Measurements from ENCODE around the gene PAX7. TPM values are rescaled to one million over a fixed set of nuclear protein-coding genes. Genes with fewer than 3 reads are reported as not detected.

The PAX7 gene
- total RNA-seq, 1 donor from 2014 or later, result not detected

DNA sequence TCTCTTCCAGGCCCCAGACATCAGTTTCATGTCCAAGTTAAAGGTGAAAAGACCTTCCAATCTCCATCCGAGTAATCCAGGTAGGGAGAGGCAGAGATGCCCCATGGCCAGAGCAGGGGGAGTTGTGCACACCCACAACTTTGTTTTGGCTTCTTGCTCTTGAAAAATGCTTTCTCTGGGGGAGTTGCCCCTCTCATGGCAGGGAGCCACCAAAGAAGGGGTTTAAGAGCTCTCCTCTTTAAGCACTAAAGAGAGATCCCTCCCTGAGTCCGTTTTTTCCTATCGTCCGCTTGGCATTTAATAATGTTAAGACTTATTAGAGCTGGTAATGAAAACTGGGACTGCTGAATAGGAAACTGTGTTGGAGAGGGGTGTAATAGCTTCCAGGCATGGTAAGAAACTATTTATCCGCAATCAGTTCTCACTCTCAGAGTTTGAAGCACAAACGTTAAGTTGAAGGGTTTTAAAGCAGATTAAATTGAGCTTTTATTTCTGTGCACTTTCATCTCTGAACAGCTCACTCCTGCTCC, 8.3 kb downstream of the PAX7 start:
- DNase-seq (ENCODE audit: missing footprints) (no peak), ATAC-seq (no peak)
- intact Hi-C loops (cut with DNase I), result no loop called here

DNA sequence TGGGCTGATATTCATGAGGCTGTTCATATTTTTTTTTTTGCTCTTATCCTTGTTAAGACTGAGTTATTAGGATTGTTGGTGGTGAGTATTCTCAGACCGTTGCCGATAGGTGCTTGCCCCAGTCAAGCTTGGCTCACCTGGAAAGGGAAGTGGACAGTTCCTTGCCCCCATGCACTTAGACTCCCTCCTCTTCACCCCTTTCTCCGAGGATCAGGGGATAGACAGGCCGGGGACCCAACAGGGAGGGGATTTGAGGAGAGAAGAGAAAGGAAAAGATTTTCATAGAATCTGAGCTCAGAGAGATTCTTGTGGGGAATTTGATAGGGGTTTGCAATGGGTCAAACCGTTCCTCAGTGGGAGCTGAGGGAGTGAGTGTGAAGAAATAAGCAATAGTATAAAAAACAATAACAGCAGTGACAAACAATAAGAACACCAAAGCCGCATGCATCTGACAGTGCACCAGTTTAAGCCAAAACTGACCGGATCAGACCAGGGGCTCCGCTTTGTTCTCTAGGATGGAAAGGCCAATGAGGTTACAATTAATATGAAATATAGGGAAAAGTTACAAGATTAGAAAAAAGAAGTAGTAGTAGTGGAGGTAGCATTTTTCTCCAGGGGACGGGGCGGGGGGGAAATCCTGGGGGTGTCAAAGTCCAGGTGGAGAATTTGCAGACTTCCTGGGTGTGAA, 8.9 kb downstream of the PAX7 start:
- no peak for ATAC-seq

DNA sequence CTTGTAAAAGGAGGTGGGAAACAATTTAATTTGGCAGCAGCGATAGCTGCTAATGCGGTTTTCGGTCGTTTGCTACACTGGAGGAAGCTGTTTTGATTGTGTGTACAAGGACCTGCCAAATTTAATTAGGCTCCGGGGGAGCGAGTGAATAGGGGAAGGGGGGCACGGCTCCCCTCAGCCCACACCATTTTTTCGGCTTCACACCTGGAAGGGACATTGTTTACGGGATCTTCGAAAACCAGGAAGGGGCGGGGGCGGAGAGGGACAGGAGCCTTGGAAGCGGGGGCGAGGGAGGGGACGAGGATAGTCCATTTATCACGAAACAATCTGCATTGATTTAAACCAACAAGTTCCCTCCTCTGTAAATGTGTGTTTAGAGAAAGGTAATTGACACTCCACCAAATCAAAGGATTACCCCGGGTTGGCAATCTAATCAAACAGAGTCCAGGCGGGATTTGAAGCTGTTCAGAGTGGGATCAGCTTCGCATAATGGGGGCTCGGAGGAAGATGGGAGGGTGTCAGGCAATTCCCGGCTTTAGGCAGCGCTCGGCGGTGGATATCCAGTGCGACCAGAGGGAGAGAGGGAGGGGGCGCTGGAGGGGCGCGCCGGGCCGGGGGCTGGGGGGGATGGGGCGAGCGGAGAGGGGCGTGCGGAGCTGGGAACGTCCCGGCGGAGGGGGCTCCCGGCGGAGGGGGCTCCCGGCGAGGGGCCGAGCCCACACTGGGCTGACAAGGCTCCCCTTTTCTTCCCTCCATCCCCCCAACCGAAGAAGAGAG, 9.8 kb downstream of the PAX7 start:
- intact Hi-C loops (cut with DNase I), result no loop called here
- ATAC-seq (no peak), DNase-seq (ENCODE audit: missing footprints) (no peak)

More for the DNA sequence above, 8.9 kb downstream of the PAX7 start:
- intact Hi-C loops (cut with DNase I), result no loop called here
- DNase-seq (ENCODE audit: missing footprints), result no peak

DNA sequence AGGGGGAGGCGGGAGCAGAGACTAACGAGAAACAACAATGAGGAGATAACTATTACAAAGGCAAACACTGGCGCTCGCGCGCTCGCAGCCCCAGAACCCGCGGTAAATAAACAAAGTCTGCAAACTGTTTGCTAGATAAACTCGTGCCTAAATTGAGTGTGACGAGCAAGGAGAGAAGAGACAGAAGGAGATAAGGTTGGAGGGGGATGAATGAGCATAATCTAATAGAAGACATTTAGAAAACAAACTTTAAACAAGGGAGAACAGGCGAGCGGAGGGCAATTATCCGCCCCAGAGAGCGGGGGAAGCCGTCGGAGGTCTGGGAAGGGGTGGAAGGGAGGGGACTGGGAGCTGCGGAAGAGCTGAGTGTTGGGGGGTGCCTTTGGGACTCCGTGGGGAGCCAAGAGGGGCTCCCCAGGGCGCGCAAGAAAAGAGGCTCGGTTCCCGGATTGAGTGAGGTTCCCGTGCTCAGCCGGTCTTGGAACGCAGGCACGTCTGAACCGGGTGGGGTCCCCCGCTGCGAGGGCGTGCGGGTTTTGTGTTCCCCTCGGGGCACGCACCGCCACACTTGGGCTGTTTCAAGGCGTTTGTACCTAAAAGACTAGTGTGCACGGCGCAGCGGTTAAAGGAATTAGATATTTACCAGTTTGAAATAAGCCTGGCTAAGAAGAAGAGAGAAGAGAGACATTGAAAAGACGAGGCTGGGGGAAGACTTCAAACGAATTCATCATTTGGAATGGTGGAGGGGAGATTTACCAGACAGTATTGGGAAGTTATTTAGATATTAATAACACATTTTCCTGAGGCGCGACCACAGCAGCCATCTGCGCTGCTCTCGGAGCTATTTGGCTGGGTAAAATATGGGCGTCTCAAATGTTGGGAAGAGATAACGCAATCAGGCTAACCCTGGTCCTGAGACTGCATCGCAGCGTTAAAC, 10.6 kb downstream of the PAX7 start:
- no peak for DNase-seq (ENCODE audit: missing footprints)
- intact Hi-C loops (cut with DNase I), result no loop called here
- no peak for ATAC-seq

DNA sequence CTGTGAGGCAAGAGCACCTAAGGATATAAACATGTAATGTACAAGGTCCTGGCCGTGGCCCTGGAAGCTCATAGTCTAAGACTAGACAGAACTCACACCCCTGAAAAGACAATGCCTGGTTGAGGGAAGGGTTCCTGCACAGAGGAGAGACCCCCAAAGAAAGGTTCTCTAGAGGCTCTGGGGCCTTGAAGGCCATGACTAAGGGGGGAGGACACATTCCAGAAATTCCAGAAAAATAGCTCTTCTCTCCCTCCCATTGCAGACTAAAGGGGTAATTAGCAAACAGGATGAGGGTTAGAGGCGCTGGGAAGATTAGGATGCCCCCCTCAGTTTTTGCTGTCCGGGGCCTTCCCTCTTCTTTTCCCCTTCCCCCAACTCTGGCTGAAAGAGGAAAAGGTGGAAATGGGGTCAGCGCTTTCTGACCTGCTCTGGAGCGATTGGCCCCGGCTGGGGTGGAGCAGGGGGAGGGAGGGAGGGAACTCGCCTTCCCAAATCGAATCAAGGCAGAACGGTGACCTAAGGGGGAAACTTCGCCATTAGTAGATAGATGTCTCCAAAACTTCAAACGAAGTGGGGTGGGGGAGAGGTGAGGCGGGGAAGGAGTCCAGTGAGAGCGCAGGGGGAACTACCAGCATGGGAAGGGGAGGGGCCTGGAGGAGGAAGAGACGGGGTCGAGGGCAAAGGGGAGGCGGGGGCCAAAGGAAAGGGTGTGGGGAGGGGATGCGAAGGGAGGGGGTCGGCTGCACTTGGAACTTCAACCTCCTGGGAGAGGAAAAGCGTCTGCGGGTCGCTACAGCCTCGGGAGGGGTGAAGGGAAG, 11.8 kb downstream of the PAX7 start:
- no peak for ATAC-seq
- intact Hi-C loops (cut with DNase I), result no loop called here
- DNase-seq (ENCODE audit: missing footprints), result no peak

DNA sequence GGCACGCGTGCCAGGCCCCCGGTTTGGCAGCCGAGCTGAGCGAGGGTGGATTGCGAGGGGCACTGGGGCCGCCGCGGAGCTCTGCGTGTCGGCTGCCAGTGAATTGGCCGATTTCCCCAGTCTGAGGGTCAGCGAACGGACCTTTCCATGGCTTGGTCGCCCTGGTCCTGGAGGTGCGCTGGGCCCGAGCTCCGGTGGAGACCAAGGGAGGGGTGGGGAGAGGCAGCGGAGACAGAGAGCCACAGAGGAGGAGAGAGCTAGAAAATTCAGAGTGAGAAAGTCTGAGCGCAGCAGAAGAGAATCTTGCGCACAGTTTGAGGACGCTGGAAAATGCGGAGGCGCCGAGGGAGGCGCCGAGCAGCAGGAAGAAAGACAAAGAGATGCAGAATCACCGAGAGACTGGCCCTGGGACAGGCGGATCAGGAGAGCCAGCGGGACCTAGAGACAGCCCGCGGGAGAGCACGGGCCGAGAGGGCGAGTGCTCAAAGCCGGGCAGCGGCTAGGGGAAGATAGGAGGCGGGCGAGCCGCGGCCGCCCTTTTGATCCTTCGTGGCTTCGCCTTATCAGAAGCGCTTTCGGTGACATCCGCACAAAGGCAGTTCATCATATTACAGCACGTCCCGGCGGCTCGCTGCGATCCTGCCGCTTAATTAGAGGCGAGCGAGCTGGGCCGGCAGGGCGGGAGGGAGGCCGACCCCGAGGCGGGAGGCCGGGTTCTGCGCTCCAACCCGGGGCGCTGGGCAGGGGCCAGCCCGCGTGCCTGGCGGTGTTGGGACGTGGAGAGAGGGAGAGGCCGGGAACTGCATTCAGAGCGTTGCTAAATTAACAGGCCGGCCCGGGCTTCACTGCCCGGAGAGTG, 12.7 kb downstream of the PAX7 start:
- ATAC-seq, result no peak
- intact Hi-C loops (cut with DNase I), result no loop called here

DNA sequence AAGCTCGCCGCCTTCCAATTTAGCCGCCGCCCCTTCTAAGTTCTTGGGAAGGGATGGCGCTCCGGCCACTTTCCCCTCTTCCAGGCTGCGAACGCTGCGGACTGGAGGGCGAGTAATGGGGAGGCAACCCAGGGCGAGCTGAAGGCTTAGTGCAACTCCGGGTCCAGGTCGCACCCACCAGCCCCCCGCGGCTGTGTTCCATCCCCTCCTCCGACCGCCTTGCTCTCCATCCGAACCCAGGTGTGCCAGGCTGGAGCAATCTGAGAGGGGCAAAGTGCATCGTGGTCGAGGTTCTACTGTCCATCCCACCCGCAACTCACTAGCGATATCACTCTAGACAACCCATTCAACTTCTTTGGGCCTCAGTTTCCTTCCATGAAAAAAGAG, 13.4 kb downstream of the PAX7 start:
- DNase-seq (ENCODE audit: missing footprints) (no peak), ATAC-seq (no peak)
- intact Hi-C loops (cut with DNase I), result no loop called here

More for the DNA sequence above, 12.7 kb downstream of the PAX7 start:
- no peak for DNase-seq (ENCODE audit: missing footprints)

DNA sequence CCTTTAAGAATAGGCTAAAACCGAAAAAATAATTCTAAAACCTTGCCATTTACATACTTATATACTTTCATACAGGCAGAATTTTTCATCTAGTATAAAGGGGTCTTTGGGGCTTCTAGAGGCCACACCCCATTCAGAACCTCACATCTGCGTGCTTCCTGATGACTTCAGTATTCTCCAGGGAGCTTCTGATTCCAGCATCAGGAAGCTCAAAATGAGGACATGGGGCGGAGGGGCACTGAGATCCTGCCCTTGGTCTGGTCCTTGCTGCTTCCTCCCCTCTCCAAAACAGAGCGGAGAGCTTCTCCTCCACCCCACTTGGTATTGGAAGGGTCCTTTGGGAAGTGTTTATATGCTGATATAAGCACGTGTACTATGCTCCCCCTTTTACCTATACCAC, 13.8 kb downstream of the PAX7 start:
- DNase-seq (ENCODE audit: missing footprints) (no peak), ATAC-seq (no peak)
- intact Hi-C loops (cut with DNase I), result no loop called here

DNA sequence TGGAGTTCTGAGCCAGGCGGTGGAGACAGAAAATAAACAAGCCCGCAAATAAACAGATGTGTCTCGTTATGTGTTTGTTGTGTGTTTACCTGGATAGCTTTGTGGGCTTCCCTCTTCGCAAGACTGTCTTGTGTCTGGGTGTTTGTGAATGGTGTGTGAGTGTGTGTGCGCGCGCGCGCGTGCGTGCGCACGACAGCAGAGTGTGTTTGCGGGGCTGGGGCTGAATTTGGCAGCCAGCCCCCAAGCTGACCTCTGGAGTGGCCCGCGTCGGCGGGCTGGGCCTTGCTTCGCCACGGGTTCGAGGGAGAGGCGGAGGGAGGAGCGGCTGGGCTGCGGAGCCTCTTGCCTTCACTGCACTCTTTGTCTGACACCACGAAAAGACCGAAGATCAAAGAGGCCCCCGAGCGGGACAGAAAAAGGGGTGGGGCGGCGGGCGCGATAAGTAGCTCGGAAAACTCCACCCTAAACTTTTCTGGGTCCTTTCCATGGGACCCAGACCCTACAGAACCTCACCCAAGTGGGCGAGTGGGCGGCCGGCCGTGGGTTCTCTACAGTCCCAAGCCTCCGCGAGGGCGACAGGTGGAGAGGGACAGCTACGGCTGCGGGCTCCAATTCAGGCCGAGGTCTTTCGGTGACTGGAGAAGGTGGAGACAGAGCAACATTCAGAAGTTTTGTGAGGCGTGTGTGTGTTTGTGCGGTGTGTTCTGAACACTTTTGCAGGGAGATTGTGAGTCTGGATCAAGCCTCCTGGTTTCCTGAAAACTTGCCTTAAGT, 14.5 kb downstream of the PAX7 start:
- intact Hi-C loops (cut with DNase I), result no loop called here
- DNase-seq (ENCODE audit: missing footprints) (no peak), ATAC-seq (no peak)

DNA sequence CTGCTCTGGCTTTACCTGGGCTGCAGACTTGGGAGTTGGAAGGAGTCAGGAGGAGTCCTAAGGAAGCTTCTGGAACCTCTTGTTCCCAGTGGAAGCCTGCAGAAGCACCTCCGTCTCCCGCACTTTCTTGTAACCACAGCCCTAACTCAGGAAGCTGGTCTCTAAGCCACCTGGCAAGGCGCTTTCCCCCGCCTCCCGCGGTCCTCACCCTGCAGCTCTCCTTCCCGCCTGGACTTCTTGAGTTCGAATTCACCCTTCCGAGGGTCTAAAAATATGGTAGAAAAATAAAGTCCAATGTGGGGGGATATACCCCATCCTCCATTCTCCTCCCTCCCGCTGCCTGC, 15.1 kb downstream of the PAX7 start:
- intact Hi-C loops (cut with DNase I), result no loop called here
- DNase-seq (ENCODE audit: missing footprints) (no peak), ATAC-seq (no peak)

DNA sequence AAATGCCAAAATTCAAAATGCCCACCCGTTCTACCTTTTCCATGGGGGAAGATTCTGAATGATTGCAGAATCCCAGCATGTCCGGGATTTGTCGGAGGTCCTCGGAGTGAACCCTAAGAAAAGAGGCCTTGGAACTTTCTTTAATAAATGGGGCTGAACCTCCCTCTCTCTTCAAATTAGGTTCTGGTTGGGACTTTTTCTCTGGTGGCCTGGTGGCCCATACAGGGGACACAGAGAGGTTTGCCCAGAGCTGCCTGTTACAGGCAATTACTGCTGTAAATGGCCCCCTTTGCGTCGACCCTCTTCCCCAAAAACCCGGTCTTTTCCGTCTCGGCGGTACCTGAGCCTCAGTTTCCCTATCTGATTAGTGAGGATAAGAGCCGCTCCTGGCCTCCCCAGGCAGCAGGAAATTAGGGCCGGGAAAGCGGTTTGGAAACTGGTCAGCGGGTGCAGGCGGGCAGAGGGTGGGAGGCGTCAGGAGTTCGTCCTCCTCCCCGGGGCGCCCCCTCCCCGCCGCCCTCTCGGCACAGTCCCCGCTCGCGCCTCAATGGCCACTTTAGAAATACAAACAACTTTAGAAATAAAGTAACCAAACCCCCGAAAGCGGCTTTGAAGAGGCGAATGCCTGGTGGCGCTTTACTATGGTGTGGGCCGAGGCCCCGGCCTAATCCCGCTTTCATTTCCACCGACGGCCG, 15.6 kb downstream of the PAX7 start:
- no peak for DNase-seq (ENCODE audit: missing footprints)
- intact Hi-C loops (cut with DNase I), result no loop called here
- no peak for ATAC-seq

DNA sequence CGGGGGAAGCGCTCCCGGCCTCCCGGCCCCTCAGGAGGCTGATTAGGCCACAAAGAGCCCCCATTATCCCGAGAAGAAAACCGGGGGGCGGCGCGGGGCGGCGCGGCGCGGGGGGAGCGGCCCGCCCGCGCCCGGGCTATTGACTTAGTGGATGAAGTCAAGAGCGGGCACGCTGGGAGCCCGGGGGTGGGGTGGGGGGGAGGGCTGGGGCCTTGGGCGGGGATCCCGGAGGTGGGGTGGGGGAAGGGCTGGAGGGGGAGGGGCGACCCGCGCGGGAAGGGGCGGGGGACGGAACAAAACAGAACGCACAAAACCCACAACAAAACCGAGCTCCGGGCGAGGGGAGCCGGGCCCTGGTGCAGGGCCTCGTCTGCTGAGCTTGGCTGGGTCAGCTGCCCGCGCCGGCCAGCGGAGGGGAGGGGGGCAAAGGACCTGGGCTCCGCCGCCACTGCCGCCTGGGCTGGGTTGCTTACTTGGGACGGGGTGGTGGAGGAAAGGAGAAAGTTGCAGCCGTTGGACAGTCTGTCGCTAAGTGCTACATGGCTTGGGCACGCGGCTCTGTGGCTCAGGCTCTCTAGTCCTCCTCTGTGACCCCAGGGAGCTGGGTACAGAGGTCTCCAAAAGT, 16.3 kb downstream of the PAX7 start:
- ATAC-seq, result no peak
- intact Hi-C loops (cut with DNase I), result no loop called here
- no peak for DNase-seq (ENCODE audit: missing footprints)

DNA sequence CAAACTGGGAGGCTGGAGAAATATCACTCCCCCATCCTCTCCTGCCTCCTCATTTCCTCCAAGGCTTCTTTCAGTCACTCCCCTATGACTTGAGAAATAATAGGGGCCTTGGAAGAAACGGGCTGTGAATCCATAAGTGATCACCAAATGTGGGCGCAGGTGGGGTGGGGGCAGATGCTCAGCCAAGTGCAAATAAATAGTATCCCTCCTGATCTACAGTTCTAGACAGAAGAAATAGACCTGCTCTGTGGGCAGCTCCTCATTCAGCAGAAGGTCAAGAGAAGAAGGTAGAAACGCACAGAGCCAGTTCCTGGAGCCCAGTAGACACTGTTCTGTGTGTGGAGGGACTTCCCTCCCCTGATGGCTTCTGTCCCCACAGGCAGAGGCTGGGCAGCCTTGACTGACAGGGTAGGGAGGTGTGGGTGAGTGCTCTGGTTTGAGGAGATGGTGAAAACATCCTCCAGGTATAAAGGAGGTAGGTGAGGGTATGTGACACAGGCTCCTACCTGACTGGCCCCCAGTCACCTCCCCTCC, 17.1 kb downstream of the PAX7 start:
- no peak for ATAC-seq

DNA sequence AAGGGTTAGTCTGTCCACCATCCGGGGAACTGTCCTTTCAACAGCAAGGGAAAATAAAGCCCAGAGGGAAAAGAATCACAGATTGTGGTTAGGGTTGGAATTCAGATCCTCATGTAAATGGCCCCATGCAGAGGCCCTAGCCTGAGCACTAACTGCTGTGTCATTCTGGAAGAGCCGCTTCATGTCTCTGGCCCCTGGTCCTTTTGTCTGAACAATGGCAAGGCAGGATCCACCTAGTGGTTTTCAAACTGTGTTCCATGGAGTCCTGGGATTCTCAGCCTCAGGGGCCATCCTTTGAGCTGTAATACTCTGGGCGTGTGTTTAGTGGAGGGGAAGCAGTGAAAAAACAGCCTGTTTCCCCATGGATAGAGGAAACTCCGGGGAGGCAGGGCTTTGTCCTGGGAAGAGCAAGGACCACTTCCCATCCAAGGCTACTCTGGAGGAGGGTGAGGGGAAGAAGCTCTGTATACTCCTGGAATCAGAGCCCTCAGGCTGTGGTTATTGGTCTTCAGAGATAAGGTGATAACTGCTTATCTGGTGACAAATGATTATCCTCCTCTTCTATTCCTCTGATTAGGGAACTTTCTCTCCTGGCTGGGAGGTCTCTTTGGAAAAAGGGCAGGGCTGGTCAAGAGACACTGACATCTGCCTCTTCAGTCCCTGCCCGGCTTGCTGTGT, 19.2 kb downstream of the PAX7 start:
- ATAC-seq, result no peak
- intact Hi-C loops (cut with DNase I), result no loop called here
- DNase-seq (ENCODE audit: missing footprints), result no peak

More for the DNA sequence above, 17.1 kb downstream of the PAX7 start:
- DNase-seq (ENCODE audit: missing footprints), result no peak
- intact Hi-C loops (cut with DNase I), result no loop called here

DNA sequence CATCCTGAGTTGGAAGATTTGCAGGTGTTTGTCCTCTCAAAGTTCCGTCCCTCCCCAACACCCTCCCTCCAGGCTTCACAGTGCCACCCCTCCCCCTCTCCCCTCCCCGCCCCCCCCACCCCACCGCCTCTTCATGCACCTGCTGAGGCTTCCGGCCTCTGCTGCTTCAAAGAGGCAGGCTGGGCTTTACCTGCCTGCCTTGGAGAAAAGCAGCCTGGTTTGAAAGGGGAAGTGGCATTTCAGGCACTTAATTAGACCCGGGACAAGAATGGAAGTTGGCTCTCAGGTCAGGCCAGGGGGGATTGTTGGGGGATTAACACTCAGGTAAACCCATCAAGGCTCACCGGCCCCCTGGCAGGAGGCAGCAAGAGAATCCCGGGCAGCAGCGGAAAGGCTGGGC, 21.1 kb downstream of the PAX7 start:
- intact Hi-C loops (cut with DNase I), result no loop called here
- no peak for ATAC-seq
- DNase-seq (ENCODE audit: missing footprints), result no peak

Data from Right ventricle myocardium inferior (tissue), 1 donor.